WTC11 (cell line): ENCODE data around the gene PPP1R27. TPM values are rescaled to one million over a fixed set of nuclear protein-coding genes. Genes with fewer than 3 reads are reported as not detected.
"Not testable (repeated sequence)": the region's sequence is repeated elsewhere in the genome, so short reads cannot be mapped to it uniquely, and the experiment has no call there.

Source experiments
- ATAC-seq: fragments of 200-7000 bp; cut with Tn5 transposase; 2 replicates; pipeline ENCODE4 v1.10.0; 2021; ENCODE audit warnings: mild to moderate bottlenecking, moderate library complexity
- CTCF ChIA-PET: fragments of 300-600 bp; sonication (Branson Sonifier 250); formaldehyde crosslinking; loops from one replicate; lab custom pipeline; 2021; ENCODE audit warnings: antibody characterized with exemption; lab: Charles Lee
- POLR2A ChIA-PET: fragments of 350-600 bp; sonication (Branson Sonifier 250); formaldehyde crosslinking; loops from one replicate; lab custom pipeline; 2021; ENCODE audit warnings: antibody characterized with exemption; lab: Charles Lee
- DNase-seq: peaks from one replicate; pipeline ENCODE4 v3.0.0; 2021; ENCODE audit warnings: low spot score
- H3K27ac Mint-ChIP-seq: 2 replicates; pipeline ENCODE4 v1.8.0; 2021; ENCODE audit warnings: mixed read lengths
- H3K27me3 Mint-ChIP-seq: 2 replicates; pipeline ENCODE4 v1.8.0; 2021; ENCODE audit warnings: low read depth, mild to moderate bottlenecking, moderate library complexity, mixed read lengths
- H3K36me3 Mint-ChIP-seq: 2 replicates; pipeline ENCODE4 v1.8.0; 2021; ENCODE audit warnings: mixed read lengths
- H3K4me1 Mint-ChIP-seq: 2 replicates; pipeline ENCODE4 v1.8.0; 2022; ENCODE audit warnings: mixed read lengths
- H3K4me3 Mint-ChIP-seq: 2 replicates; pipeline ENCODE4 v1.8.0; 2021; ENCODE audit warnings: mild to moderate bottlenecking, moderate library complexity, mixed read lengths
- H3K9me3 Mint-ChIP-seq: 2 replicates; pipeline ENCODE4 v1.8.0; 2021; ENCODE audit warnings: mixed read lengths
- ATF1 ChIP-seq: sonication (generic); formaldehyde crosslinking; IDR thresholded peaks from 2 replicates; pipeline ENCODE4 v1.8.1; 2023; ENCODE audit warnings: mild to moderate bottlenecking, moderate library complexity, missing genetic modification reagents
- ATF2 ChIP-seq: sonication (generic); formaldehyde crosslinking; IDR thresholded peaks from 2 replicates; pipeline ENCODE4 v1.8.1; 2022; ENCODE audit warnings: low read depth, missing genetic modification reagents, borderline replicate concordance
- ELF4 ChIP-seq: sonication (generic); formaldehyde crosslinking; IDR thresholded peaks from 2 replicates; pipeline ENCODE4 v1.8.1; 2022; ENCODE audit warnings: low read depth, mild to moderate bottlenecking, moderate library complexity, missing genetic modification reagents
- EMX1 ChIP-seq: fragments of 250-450 bp; sonication (Bioruptor Pico); IDR thresholded peaks from 2 replicates; pipeline ENCODE4 v1.8.0; 2021; ENCODE audit warnings: mild to moderate bottlenecking
- ETV6 ChIP-seq: sonication (generic); formaldehyde crosslinking; IDR thresholded peaks from 2 replicates; pipeline ENCODE4 v1.8.1; 2022; ENCODE audit warnings: mild to moderate bottlenecking, missing genetic modification reagents
- FOXP1 ChIP-seq: sonication (generic); formaldehyde crosslinking; IDR thresholded peaks from 2 replicates; pipeline ENCODE4 v1.8.0; 2022; ENCODE audit warnings: missing genetic modification reagents, mild to moderate bottlenecking, moderate library complexity, borderline replicate concordance
- JUN ChIP-seq: sonication (generic); formaldehyde crosslinking; IDR thresholded peaks from 2 replicates; pipeline ENCODE4 v1.8.0; 2023; ENCODE audit warnings: mild to moderate bottlenecking, missing genetic modification reagents
- KAT7 ChIP-seq: sonication (generic); formaldehyde crosslinking; IDR thresholded peaks from 2 replicates; pipeline ENCODE4 v1.8.1; 2023; ENCODE audit warnings: missing genetic modification reagents, mild to moderate bottlenecking, borderline replicate concordance
- NFYB ChIP-seq: sonication (generic); formaldehyde crosslinking; conservative IDR thresholded peaks from 2 replicates; pipeline ENCODE4 v1.8.0; 2022; ENCODE audit warnings: low read depth, missing genetic modification reagents
- PREB ChIP-seq: sonication (generic); formaldehyde crosslinking; IDR thresholded peaks from 2 replicates; pipeline ENCODE4 v1.8.1; 2022; ENCODE audit warnings: mild to moderate bottlenecking, missing genetic modification reagents, moderate library complexity, borderline replicate concordance
- RELA ChIP-seq: sonication (generic); formaldehyde crosslinking; IDR thresholded peaks from 2 replicates; pipeline ENCODE4 v1.8.1; 2022; ENCODE audit warnings: missing genetic modification reagents, mild to moderate bottlenecking, borderline replicate concordance
- SOX15 ChIP-seq: fragments of 250-450 bp; sonication (Bioruptor Pico); IDR thresholded peaks from 2 replicates; pipeline ENCODE4 v1.9.0; 2021; ENCODE audit warnings: mild to moderate bottlenecking
- SP1 ChIP-seq: sonication (generic); formaldehyde crosslinking; conservative IDR thresholded peaks from 2 replicates; pipeline ENCODE4 v1.8.1; 2022; ENCODE audit warnings: missing genetic modification reagents
- TEAD4 ChIP-seq: sonication (generic); formaldehyde crosslinking; IDR thresholded peaks from 2 replicates; pipeline ENCODE4 v1.8.0; 2022; ENCODE audit warnings: mild to moderate bottlenecking, missing genetic modification reagents
- ZNF138 ChIP-seq: sonication (generic); formaldehyde crosslinking; conservative IDR thresholded peaks from 2 replicates; pipeline ENCODE4 v1.8.1; 2022; ENCODE audit warnings: mild to moderate bottlenecking, moderate library complexity, missing genetic modification reagents
- ZNF219 ChIP-seq: sonication (generic); formaldehyde crosslinking; IDR thresholded peaks from 2 replicates; pipeline ENCODE4 v1.8.0; 2023; ENCODE audit warnings: missing genetic modification reagents, mild to moderate bottlenecking, borderline replicate concordance
- ZNF512 ChIP-seq: sonication (generic); formaldehyde crosslinking; IDR thresholded peaks from 2 replicates; pipeline ENCODE4 v1.8.1; 2022; ENCODE audit warnings: missing genetic modification reagents, borderline replicate concordance
- total RNA-seq: library from RNA; stranded (reverse); gene quantifications from 3 replicates; pipeline ENCODE4 v1.2.3, GENCODE V29; 2021
- TF ChIP-seq, protein P1 (sequence below): sonication (generic); formaldehyde crosslinking; IDR thresholded peaks from 2 replicates; pipeline ENCODE4 v1.8.1; 2023; ENCODE audit warnings: mild to moderate bottlenecking, missing genetic modification reagents
- TF ChIP-seq, protein P2 (sequence below): sonication (generic); formaldehyde crosslinking; IDR thresholded peaks from 2 replicates; pipeline ENCODE4 v1.8.0; 2022; ENCODE audit warnings: mild to moderate bottlenecking, missing genetic modification reagents
- TF ChIP-seq, protein P3 (sequence below): sonication (generic); formaldehyde crosslinking; IDR thresholded peaks from 2 replicates; pipeline ENCODE4 v1.8.1; 2022; ENCODE audit warnings: low read depth, mild to moderate bottlenecking, moderate library complexity, missing genetic modification reagents, borderline replicate concordance

The PPP1R27 gene
- total RNA-seq, 1 experiment from 2014 or later = not detected

DNA sequence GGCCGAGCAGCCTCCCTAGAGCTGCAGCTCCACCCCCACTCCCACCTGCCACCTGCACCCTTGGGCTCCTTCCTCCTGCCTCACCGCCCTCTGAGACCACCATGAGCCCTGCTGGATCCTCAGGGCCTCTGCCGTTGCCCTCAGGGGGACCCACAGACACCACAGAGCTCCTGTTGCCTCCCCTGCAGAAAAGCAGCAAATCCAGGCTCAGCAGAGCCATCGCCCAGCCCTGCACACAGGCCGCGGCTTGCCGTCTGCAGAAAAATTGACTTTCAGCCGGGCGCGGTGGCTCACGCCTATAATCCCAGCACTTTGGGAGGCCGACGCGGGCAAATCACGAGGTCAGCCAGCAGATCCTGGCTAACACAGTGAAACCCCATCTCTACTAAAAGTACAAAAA is 7.0 kb upstream of the PPP1R27 start:
- DNase-seq = no peak
- TF ChIP-seq, protein P1, sequence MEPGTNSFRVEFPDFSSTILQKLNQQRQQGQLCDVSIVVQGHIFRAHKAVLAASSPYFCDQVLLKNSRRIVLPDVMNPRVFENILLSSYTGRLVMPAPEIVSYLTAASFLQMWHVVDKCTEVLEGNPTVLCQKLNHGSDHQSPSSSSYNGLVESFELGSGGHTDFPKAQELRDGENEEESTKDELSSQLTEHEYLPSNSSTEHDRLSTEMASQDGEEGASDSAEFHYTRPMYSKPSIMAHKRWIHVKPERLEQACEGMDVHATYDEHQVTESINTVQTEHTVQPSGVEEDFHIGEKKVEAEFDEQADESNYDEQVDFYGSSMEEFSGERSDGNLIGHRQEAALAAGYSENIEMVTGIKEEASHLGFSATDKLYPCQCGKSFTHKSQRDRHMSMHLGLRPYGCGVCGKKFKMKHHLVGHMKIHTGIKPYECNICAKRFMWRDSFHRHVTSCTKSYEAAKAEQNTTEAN (CRISPR knock-in tag) = no peak
- TF ChIP-seq RELA (CRISPR knock-in tag) (no peak), EMX1 (CRISPR knock-in tag) (no peak), NFYB (CRISPR knock-in tag) (no peak), PREB (CRISPR knock-in tag) (no peak), JUN (CRISPR knock-in tag) (no peak), ATF2 (CRISPR knock-in tag) (no peak), ATF1 (no peak), ETV6 (CRISPR knock-in tag) (no peak), ZNF138 (CRISPR knock-in tag) (no peak), KAT7 (no peak), SOX15 (no peak)
- ChIA-PET CTCF (interaction anchor here (1.3 to 1.8 kb wide), 2 partner anchors 14 to 16 kb away, joined by 3 to 6 read pairs; no protein-coding TSS in a partner anchor), POLR2A (interaction anchor here (0.7 kb wide), 1 partner anchor 17 kb away, joined by 3 read pairs; no protein-coding TSS in a partner anchor)
- H3K27ac Mint-ChIP-seq = no peak overlapping the region
- no peak for ATAC-seq
- H3K9me3 Mint-ChIP-seq = no peaks in the 10 kb centered on the region
- H3K36me3 Mint-ChIP-seq = peaks cover 26% of the 10 kb centered on the region
- H3K4me1 Mint-ChIP-seq = no peaks in the 10 kb centered on the region
- no peak overlapping the region for H3K4me3 Mint-ChIP-seq
- H3K27me3 Mint-ChIP-seq = no peaks in the 10 kb centered on the region

- Mint-ChIP-seq H3K27me3 (no peaks in the 10 kb centered on the region), H3K4me3 (no peak overlapping the region), H3K36me3 (peaks cover 20% of the 10 kb centered on the region), H3K4me1 (no peaks in the 10 kb centered on the region), H3K9me3 (no peaks in the 10 kb centered on the region), H3K27ac (no peak overlapping the region)
- CTCF ChIA-PET = interaction anchor here (0.8 to 1.8 kb wide), 3 partner anchors 13 to 19 kb away, joined by 3 to 6 read pairs (median 3); no protein-coding TSS in a partner anchor
- ATAC-seq = peak; percentile 22
- no peak for DNase-seq
- TF ChIP-seq ELF4 (CRISPR knock-in tag) (no peak), ZNF512 (CRISPR knock-in tag) (no peak), ZNF219 (CRISPR knock-in tag) (no peak), TEAD4 (CRISPR knock-in tag) (no peak), SP1 (CRISPR knock-in tag) (no peak), FOXP1 (CRISPR knock-in tag) (0 out of 2 replicates have a peak, but pooled peaks have one; percentile 28)
- TF ChIP-seq, protein P2, sequence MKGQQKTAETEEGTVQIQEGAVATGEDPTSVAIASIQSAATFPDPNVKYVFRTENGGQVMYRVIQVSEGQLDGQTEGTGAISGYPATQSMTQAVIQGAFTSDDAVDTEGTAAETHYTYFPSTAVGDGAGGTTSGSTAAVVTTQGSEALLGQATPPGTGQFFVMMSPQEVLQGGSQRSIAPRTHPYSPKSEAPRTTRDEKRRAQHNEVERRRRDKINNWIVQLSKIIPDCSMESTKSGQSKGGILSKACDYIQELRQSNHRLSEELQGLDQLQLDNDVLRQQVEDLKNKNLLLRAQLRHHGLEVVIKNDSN (CRISPR knock-in tag) = 0 out of 2 replicates have a peak, but pooled peaks have one; percentile 16
- TF ChIP-seq, protein P3, sequence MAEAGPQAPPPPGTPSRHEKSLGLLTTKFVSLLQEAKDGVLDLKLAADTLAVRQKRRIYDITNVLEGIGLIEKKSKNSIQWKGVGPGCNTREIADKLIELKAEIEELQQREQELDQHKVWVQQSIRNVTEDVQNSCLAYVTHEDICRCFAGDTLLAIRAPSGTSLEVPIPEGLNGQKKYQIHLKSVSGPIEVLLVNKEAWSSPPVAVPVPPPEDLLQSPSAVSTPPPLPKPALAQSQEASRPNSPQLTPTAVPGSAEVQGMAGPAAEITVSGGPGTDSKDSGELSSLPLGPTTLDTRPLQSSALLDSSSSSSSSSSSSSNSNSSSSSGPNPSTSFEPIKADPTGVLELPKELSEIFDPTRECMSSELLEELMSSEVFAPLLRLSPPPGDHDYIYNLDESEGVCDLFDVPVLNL (CRISPR knock-in tag) = no peak
- POLR2A ChIA-PET = interaction anchor here (0.7 kb wide), 1 partner anchor 16 kb away, joined by 3 read pairs; no protein-coding TSS in a partner anchor
Observed at GRCh38 chr17:81840826-81841778, 6.3 kb upstream of the PPP1R27 start.

DNA sequence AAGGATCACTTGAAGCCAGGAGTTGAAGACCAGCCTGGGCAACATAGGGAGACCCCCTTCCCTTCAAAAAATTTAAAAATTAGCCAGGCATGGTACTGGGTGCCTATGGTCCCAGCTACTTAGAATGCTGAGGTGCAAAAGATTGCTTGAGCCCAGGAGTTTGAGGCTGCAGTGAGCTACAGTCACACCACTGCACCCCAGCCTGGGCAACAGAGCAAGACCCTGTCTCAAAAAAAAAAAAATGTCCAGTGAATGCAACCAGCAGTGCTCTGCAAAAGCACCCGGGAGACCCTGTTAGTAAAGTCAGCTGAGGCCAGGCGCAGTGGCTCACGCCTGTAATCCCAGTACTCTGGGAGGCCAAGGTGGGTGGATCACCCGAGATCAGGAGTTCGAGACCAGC is 5.2 kb upstream of the PPP1R27 start:
- H3K4me3 Mint-ChIP-seq, H3K9me3 Mint-ChIP-seq, H3K4me1 Mint-ChIP-seq, H3K27me3 Mint-ChIP-seq, H3K27ac Mint-ChIP-seq, ATAC-seq, DNase-seq, POLR2A ChIA-PET: not testable (repeated sequence)
- H3K36me3 Mint-ChIP-seq = peaks cover 12% of the 10 kb centered on the region
- CTCF ChIA-PET = interaction anchor here (1.3 to 1.8 kb wide), 3 partner anchors 12 to 156 kb away, joined by 3 to 6 read pairs (median 3); no protein-coding TSS in a partner anchor
